Fibroblast of villous mesenchyme (primary cell): ENCODE results near the gene MAGOH. TPM values are rescaled to one million over a fixed set of nuclear protein-coding genes. Genes with fewer than 3 reads are reported as not detected.

Experiments used
- DNase-seq: peaks from one replicate; pipeline ENCODE4 v3.0.0-alpha.2; 2010; ENCODE audit warnings: low read depth
- H3K4me3 ChIP-seq: 2 replicates; pipeline ENCODE4 v1.5.1; 2011; ENCODE audit warnings: low read depth, mild to moderate bottlenecking, low read length
- CTCF ChIP-seq: IDR thresholded peaks from 2 replicates; pipeline ENCODE4 v1.5.1; 2012; ENCODE audit warnings: low read depth, mild to moderate bottlenecking, low read length; ENCODE audit not compliant: insufficient read depth
- total RNA-seq: library from RNA; depleted of rRNA; stranded (reverse); fragments of >200 nt; gene quantifications from 2 replicates; pipeline ENCODE4 v1.2.3, GENCODE V29; 2012

MAGOH gene
- total RNA-seq, 1 donor = 30.2 TPM

- DNase-seq = peak; percentile 49
- no peak overlapping the region for H3K4me3 ChIP-seq
Observed at GRCh38 chr1:53182716-53183094, 55.6 kb downstream of the MAGOH start.

GRCh38 chr1:53182111-53182593 lies 56.2 kb downstream of the MAGOH start:
- TF ChIP-seq CTCF = peak; percentile 73
- DNase-seq = peak; percentile 88
- H3K4me3 ChIP-seq = no peak overlapping the region

More at GRCh38 chr1:53182716-53183094, 55.6 kb downstream of the MAGOH start:
- no peak for TF ChIP-seq CTCF

- H3K4me3 ChIP-seq = no peak overlapping the region
- DNase-seq = no peak
- no peak for TF ChIP-seq CTCF
Observed at GRCh38 chr1:53180951-53181350, 57.4 kb downstream of the MAGOH start.

- TF ChIP-seq CTCF = no peak
- peak; percentile 87 for DNase-seq
- H3K4me3 ChIP-seq = no peak overlapping the region
Observed at GRCh38 chr1:53180226-53180625, 58.1 kb downstream of the MAGOH start.

Other genes with a start within 250 kb of the MAGOH start
- 8.7 and 9.1 TPM in 2 replicates for gene PODN, start 176.3 kb downstream of the MAGOH start, total RNA-seq
- gene SLC1A7, start 95.9 kb downstream of the MAGOH start, total RNA-seq = under 0.01 TPM in 2 replicates
- gene CPT2, start 41.7 kb downstream of the MAGOH start, total RNA-seq = 13.2 and 19.0 TPM in 2 replicates
- gene CZIB, start 17.9 kb downstream of the MAGOH start, total RNA-seq = 39.7 and 41.6 TPM in 2 replicates
- 27.6 and 34.8 TPM in 2 replicates for gene LRP8, start 89.6 kb upstream of the MAGOH start, total RNA-seq
- gene DMRTB1, start 220.9 kb upstream of the MAGOH start, total RNA-seq = not detected in 2 replicates